ENCODE data around the gene PPP1R12C. TPM values are rescaled to one million over a fixed set of nuclear protein-coding genes. Genes with fewer than 3 reads are reported as not detected.

The PPP1R12C gene
- total RNA-seq, 1 experiment from 2014 or later = 76.4 TPM

GRCh38 chr19:55085923-55086715, 31.3 kb downstream of the PPP1R12C start:
- H3K4me1 Mint-ChIP-seq (ENCODE audit: insufficient read depth, unreplicated experiment) = peaks cover 10% of the 10 kb centered on the region
- ChIA-PET POLR2A (interaction anchor here (0.6 kb wide), 1 partner anchor 12 kb away, joined by 3 read pairs; no protein-coding TSS in a partner anchor), CTCF (interaction anchor here (0.6 to 1.4 kb wide), 4 partner anchors 8 to 991 kb away, joined by 3 to 4 read pairs (median 3); no protein-coding TSS in a partner anchor)
- H3K4me3 Mint-ChIP-seq (ENCODE audit: unreplicated experiment) = no peak overlapping the region
- H3K27me3 Mint-ChIP-seq (ENCODE audit: insufficient read depth, unreplicated experiment) = no peaks in the 10 kb centered on the region
- DNase-seq (ENCODE audit: unreplicated experiment) = no peak
- H3K9me3 Mint-ChIP-seq (ENCODE audit: unreplicated experiment) = no peaks in the 10 kb centered on the region
- BruUV-seq (replicated peaks) = no TSS peak
- intact Hi-C loops (cut with micrococcal nuclease) = no loop called here
- H3K27ac Mint-ChIP-seq (ENCODE audit: low read depth, unreplicated experiment) = no peak overlapping the region
- no peak for TF ChIP-seq CTCF (IDR thresholded peaks at IDR 0.05; ENCODE audit: unreplicated experiment)
- H3K36me3 Mint-ChIP-seq (ENCODE audit: insufficient read depth, unreplicated experiment) = peaks cover 17% of the 10 kb centered on the region

- H3K27me3 Mint-ChIP-seq (ENCODE audit: insufficient read depth, unreplicated experiment) = no peaks in the 10 kb centered on the region
- no peak overlapping the region for H3K27ac Mint-ChIP-seq (ENCODE audit: low read depth, unreplicated experiment)
- peaks cover 13% of the 10 kb centered on the region for H3K36me3 Mint-ChIP-seq (ENCODE audit: insufficient read depth, unreplicated experiment)
- intact Hi-C loops (cut with micrococcal nuclease) = no loop called here
- BruUV-seq (replicated peaks) = no TSS peak
- H3K9me3 Mint-ChIP-seq (ENCODE audit: unreplicated experiment) = no peaks in the 10 kb centered on the region
- peaks cover 17% of the 10 kb centered on the region for H3K4me1 Mint-ChIP-seq (ENCODE audit: insufficient read depth, unreplicated experiment)
- no peak for TF ChIP-seq CTCF (IDR thresholded peaks at IDR 0.05; ENCODE audit: unreplicated experiment)
- H3K4me3 Mint-ChIP-seq (ENCODE audit: unreplicated experiment) = no peak overlapping the region
- DNase-seq (ENCODE audit: unreplicated experiment) = no peak
- CTCF ChIA-PET = interaction anchor here (0.7 kb wide), 1 partner anchor 1532 kb away, joined by 4 read pairs; no protein-coding TSS in a partner anchor
- POLR2A ChIA-PET = interaction anchor here (0.7 kb wide), 1 partner anchor 198 kb away, joined by 6 read pairs; no protein-coding TSS in a partner anchor
Measured at GRCh38 chr19:55084416-55084815, 33.0 kb downstream of the PPP1R12C start.

GRCh38 chr19:55083004-55083850, 34.2 kb downstream of the PPP1R12C start:
- CTCF ChIA-PET = no interaction called here
- Mint-ChIP-seq H3K27ac (ENCODE audit: low read depth, unreplicated experiment) (no peak overlapping the region), H3K27me3 (ENCODE audit: insufficient read depth, unreplicated experiment) (no peaks in the 10 kb centered on the region), H3K4me1 (ENCODE audit: insufficient read depth, unreplicated experiment) (peaks cover 9% of the 10 kb centered on the region), H3K36me3 (ENCODE audit: insufficient read depth, unreplicated experiment) (peaks cover 5% of the 10 kb centered on the region), H3K9me3 (ENCODE audit: unreplicated experiment) (no peaks in the 10 kb centered on the region), H3K4me3 (ENCODE audit: unreplicated experiment) (no peak overlapping the region)
- POLR2A ChIA-PET = no interaction called here
- intact Hi-C loops (cut with micrococcal nuclease) = no loop called here
- TF ChIP-seq CTCF (IDR thresholded peaks at IDR 0.05; ENCODE audit: unreplicated experiment) = no peak
- no TSS peak for BruUV-seq (replicated peaks)
- no peak for DNase-seq (ENCODE audit: unreplicated experiment)
